GM19023 (cell line): ENCODE data around the gene FNDC3B.

Experiments
- ATAC-seq: cut with Tn5 transposase; IDR thresholded peaks from one replicate; pipeline ENCODE4 v1.9.1; 2021; ENCODE audit warnings: mild to moderate bottlenecking, moderate library complexity; ENCODE audit not compliant: unreplicated experiment

FNDC3B gene

DNA sequence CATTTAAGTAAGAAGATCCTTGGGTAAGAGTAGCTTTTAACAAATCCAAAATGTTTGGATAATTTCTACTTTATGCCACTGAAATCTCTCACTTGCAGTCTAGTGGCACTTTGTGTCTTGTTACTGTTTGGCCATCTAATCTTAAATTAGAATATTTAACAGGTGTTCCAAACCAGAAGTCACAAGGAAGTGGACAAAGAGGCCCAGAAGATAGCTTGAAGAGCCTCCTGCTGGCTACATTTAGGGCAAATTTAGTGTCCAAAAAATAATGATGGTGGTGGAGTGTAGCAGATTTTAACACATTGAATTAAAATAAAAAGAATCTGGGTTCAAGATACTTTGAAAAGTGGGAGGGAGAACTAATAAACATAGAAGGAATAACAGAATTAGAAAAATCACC is 236.7 kb downstream of the FNDC3B start:
- no peak for ATAC-seq

- ATAC-seq, result no peak
Observed at GRCh38 chr3:172277151-172277652, 237.8 kb downstream of the FNDC3B start.

GRCh38 chr3:172279191-172279640 is 239.8 kb downstream of the FNDC3B start:
- no peak for ATAC-seq

GRCh38 chr3:172279974-172280373 is 240.6 kb downstream of the FNDC3B start:
- no peak for ATAC-seq

DNA sequence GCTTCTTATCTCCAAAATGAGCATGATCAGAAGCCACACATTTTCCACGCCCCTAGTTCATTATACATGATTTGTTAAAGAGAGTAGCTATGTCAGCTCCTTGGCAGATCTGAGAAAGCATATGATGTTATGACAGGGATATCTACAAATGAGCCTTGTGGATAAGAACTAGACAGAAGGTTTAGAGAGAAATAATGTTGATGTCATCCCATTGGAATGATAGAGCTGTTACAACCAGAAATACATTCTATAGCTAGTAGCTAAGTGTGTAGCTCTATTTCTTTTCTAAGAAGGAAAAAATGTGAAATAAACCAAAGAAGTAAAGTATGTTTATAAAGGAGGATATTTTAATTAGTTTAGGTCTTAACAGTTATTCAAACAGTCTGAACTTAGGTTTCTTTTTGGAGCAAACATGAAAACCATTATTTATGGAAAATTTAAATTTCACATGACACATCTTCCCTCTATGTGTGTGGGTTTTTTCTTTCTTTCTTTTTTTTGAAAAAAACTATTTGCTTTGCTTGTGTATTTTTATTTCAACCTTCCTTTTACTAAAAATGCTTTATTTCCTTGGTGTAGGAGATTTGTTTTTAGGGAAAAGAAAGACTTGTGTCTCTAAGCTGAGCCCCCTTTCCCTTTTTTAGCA is 241.2 kb downstream of the FNDC3B start:
- ATAC-seq, result no peak

DNA sequence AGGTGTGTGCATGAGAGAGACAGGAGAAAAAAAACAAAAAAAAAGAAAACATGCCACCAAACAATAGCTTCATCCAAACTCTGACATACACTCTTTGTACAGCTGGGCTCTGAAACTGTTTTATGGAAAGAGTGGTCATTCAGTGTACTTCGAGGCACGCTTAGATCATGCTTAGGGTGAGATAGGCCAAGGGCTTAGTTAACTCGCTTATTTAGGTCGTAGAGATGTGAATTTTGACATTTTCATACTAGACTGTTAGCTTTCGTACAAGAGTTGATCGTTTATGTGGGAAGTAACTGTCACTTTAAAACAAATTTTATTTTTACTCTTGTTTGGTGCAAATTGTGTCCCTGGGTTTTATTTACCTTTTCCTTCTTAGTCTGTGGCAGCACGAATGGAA is 242.5 kb downstream of the FNDC3B start:
- ATAC-seq, result no peak

GRCh38 chr3:172282850-172283249 is 243.5 kb downstream of the FNDC3B start:
- ATAC-seq, result no peak

DNA sequence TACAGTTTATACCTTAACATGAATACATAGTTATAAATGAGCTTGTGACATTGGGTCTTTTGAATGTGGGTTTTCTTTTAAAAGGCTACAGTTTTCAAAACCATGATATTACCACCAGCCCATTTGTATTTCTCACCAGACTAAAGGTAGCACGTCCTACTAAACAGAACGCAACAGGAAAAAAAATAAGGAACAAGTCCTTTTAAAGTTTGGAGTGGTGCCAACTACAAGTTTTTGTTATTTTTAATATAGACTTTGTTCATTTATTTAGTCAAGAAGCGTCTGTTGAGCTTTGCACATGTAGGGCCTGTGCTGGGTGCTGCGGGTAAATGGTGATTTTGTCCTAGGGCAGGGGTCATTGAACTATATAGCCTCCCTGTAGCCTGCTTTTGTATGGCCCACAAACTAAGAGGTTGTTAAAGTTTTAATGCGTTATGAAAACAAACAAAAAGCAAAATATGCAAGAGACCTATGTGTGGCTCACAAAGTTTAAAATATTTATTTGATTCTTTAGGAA is 244.5 kb downstream of the FNDC3B start:
- no peak for ATAC-seq

DNA sequence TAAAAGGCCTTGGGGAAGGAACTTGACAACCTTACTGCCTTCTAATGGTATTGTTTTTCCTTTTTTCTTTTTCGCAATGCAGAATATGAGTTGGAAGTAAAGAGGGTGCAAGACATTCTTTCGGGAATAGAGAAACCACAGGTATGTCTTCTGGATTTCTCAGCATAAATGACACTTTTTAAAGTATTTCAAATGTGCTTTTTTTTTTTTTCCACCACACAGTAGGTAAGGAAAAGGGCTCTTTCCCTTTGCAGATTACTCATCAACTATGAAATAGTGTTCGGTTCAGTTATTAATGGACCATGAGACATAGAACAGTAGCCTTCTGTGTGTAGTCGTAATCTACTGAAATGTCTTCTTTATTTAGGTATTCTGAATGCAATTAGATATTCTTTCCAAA is 246.5 kb downstream of the FNDC3B start:
- ATAC-seq, result no peak

- no peak for ATAC-seq
Observed at GRCh38 chr3:172286548-172287148, 247.3 kb downstream of the FNDC3B start.

GRCh38 chr3:172287937-172288477 is 248.6 kb downstream of the FNDC3B start:
- no peak for ATAC-seq

DNA sequence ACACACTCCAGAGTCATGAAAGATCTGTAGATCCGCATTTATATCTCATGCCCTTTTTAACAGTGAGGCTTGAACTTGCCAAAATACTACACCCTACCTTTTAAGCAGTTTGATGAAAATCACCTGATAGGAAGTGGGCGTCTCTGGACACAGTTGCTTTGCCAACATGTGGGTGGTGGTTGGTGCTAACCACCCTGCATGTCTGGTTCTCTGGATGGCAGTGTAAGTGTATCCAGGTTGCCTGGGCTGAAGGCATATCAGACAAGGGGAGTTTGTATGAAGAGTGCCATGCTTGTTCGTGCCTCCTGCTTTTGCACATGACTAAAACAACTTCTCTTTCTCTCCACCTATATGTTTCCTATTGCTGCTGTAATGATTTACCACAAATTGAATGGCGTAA is 249.3 kb downstream of the FNDC3B start:
- no peak for ATAC-seq

- ATAC-seq, result no peak
Observed at GRCh38 chr3:172289583-172289982, 250.2 kb downstream of the FNDC3B start.

DNA sequence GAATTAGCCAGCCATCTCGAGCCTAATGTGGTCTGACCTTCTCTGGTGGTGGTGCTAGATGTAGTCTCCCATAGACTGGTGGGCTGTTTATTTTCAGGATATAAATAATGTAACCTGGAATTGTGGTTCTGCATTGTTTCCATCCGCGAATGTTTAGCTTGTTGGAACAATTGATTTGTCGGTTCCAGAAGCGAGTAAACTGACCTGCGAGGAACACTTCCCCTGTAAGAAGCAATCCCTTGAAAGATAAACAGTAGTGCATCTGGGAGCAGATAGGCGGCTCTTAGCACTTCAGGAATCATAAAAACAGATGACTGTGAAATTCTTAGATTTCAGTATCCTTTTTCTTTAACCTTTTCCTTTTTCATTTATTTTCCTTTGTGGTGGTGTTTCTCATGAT is 251.1 kb downstream of the FNDC3B start:
- no peak for ATAC-seq

GRCh38 chr3:172291650-172292049 is 252.3 kb downstream of the FNDC3B start:
- ATAC-seq, result no peak

- ATAC-seq, result no peak
Observed at GRCh38 chr3:172292422-172292821, 253.0 kb downstream of the FNDC3B start.

DNA sequence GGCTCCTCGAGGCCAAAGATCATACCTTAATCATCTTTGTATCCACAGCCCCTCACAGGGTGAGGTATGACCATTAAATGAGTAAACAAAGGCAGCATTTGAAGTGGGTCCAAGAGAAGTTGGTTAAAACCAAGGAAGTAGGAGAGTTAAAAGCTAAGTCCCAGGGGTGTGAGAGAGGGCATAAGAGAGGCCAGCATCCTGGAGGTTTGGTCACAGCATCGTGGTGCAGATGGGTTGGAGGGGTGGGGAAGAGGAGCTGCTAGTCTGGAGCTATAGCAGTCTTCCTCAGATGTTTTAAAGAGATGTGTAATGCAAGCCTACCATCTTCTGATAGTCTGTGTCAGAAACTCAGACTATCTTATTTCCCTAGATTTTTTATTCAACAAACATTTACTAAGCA is 253.7 kb downstream of the FNDC3B start:
- ATAC-seq, result no peak

- ATAC-seq, result no peak
Observed at GRCh38 chr3:172294223-172294806, 254.9 kb downstream of the FNDC3B start.

- no peak for ATAC-seq
Observed at GRCh38 chr3:172296248-172296974, 257.0 kb downstream of the FNDC3B start.

- no peak for ATAC-seq
Observed at GRCh38 chr3:172296975-172297332, 257.6 kb downstream of the FNDC3B start.

DNA sequence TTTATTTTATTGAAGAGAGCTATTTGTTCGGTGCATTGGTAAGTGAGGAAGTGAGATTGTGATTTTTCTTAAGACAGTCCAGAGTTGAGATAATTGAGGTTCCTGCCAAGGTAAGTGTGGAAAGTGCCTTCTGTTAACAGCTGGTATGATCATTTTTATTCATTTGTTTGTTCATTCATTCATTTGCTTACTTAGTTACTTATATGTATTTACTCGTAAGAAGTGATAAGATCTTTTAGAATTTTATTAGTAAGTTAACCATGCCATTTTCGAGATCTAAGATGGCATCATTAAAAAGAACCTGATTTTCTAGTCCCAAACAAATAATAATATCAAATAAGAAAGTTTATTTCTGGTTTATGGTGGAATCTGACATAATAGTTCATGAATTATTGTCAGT is 258.9 kb downstream of the FNDC3B start:
- ATAC-seq, result no peak
